IPS DF 19.7 (cell line): Measurements from ENCODE around the gene PHRF1.
"Not testable (repeated sequence)": the region's sequence is repeated elsewhere in the genome, so short reads cannot be mapped to it uniquely, and the experiment has no call there.

Experiments used
- DNase-seq: peaks from one replicate; pipeline ENCODE4 v3.0.0-alpha.2; 2013; ENCODE audit warnings: low read depth, low spot score

Gene PHRF1

DNA sequence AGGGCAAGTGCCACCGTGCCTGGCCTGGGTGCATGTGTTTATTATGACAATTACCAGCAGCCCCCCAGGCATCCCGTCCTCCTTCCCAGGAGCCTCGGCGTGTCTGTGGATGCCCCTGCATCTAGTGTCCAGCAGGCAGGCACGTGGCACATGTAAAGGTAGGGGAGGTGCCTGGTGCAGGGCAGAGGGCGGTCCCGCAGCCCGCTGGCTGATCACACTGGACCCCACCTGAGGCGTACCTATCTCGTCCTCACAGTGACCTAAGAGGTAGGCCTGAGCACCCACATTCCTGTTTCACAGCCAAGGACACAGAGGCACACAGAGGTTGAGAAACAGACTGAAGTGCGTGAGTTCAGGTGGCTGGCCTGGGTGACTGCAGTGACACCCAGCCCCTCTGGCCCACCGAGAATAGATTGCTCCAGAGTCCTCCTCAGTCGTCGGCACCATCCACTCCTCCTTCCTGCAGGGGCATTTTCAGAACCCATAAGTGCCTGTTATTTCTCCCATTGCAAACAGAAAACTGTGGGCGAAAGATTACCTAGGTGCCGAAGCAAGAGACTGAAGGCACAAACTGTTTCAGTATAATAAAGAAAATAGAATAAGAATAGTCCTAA, 3.0 kb upstream of the PHRF1 start:
- no peak for DNase-seq

DNA sequence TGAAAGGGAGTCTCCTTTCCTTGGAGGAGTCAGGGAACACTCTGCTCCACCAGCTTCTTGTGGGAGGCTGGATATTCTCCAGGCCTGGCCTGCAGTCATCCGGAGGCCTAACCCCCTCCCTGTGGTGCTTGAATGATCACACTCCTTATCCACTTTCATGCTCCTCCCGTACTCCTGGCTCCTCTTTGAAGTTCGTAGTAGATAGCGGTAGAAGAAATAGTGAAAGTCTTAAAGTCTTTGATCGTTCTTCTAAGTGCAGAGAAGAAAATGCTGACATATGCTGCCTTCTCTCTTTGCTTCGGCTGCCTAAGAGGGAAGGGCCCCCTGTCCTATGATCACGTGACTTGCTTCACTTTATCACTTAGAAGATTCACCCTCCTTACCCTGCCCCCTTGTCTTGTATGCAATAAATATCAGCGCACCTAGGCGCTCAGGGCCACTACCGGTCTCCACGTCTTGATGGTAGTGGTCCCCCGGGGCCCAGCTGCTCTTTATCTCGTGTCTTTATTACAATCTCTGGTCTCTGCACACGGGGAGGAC, 2.2 kb upstream of the PHRF1 start:
- not testable (repeated sequence) for DNase-seq

DNA sequence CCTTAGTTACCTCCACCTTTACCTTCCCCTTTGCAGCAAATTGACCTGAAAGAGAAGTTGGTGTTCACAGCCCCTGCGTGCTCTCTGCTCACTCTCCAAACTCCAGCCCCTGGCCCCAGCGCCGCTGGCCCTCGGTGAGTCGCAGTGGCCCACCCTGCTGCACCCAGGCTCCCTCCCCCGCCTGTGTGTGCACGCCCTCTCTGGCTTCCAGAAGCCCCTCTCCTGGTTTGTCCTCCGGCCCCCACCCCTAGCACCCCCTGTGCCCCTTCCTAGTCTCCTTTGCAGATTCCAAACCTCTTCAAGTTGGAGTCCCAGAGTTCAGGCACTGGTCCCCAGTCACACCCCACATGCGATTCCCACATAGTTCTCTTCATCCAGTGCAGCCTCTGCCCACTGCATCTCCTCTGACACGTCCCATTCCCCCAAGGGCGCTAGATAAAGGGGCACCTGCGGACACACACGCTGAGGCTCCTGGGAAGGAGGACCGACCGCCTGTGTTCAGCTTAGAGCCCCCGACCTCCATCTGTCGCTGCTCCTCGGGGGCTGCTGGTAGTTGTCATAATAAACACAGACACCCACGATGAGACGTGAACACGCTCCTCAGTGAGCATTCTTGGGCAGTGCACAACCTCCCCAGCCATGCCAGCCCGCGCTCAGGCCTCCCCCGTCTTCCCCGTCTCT, 1.5 kb upstream of the PHRF1 start:
- DNase-seq = no peak

DNA sequence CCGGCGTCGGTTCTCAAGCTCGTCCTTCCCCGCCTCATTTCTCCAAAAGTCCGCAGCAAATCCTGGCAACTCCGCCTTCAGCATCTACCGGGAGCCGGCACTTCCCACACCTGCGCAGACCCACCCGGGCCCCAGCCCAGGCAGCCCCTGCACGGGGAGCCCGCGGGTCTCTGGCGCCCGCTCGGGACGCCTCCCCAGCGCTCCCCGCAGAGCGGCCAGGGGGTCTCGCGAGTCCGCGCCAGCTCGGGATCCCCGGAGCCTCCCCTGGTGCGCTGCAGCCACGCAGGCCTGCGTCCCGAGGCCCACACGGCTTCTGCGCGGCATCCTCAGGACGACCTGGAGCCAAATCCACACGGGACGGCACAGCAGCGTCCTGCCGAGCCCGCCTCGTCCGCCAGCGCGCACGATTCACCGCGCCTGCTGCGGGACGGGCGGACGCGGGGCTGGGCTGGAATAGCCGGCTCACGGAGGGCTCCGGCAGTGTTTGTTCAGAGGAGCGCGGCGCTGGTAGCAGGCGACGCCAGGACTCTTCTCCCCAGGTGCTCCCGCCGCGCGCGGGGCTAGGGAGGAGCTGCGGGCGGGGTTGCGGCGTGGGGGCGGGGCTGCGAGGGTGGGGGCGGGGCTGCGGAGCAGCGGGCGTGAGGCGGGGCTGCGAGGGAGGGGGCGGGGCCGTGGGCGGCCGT, 816 bp upstream of the PHRF1 start:
- no peak for DNase-seq

DNA sequence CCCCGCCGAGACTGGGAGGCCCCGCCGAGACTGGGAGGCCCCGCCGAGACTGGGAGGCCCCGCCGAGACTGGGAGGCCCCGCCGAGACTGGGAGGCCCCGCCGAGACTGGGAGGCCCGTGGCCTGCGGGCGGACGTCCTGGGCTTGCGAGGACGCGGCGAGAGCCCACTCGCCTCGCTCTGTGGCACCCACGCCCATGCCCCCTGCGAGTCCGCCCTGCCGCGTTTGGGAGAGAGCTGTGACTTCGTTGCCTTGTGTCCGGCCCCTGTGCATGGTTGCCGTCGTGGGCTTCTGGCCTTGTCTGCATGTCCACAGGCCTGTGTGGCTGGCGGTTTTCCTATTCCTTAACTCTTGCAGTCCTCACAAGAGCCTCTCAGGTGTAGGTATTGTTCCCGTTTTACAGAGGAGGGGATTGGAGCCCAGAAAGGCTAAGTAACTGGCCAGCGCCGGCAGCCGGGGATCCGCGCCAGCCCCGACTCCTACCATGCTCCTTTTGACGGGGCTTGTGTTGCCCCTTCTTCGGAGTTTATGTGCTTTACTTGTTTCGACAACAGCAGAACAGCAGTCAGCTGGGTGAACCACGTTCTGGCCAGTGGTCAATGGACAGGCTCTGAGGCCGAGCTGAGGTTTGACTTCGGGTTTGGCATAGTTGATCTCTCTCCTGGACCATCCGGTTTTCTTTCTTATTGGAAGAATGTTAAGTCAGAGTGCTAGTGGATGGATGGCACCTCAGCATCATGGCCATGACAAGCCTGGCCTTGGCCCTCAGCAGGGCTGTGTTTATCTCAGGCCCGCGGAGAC, 741 bp downstream of the PHRF1 start:
- DNase-seq = no peak

DNA sequence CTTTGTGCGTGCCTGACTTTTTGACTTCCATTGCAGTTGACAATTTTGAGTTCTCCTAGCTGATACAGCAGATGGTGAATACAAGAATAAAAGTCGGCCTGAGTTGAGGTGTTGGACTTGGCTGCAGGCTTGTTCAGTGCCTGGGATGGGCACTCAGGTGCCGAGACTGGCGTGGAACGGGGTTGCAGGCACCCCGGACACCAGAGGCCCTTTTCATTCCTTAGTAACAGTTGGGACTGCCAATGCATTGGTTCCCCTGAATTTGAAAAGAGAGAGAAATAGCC, 1.3 kb downstream of the PHRF1 start:
- no peak for DNase-seq

DNA sequence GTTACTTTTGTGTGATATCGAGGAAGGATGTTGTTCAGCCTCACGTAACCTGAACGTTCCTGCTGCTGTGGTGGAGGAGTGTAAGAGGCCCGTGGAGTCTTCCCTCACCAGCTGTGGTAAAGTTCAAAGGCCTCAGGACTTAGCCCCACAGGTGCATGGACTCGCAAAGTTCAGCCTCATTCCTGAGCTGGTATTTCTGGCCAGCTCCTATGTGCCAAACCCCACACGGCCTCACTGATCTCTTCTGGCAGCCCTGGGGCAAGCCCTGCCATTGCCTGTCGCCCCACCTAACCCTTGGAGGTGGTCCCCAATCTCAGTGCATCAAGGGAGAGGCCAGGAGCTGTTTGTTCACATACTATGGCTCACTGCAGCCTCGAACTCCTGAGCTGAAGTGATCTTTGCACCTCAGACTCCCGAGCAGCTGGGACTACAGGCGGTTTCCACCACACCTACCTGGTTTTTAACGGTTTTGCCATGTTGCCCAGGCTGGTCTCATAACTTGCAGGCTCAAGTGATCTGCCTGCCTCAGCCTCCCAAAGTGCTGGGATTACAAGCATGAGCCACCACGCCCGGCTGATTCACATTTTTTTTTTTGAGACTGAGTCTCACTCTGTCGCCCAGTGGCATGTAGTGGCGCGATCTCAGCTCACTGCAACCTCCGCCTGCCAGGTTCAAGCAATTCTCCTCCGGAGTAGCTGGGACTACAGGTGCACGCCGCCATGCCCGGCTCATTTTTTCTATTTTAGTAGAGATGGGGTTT, 2.2 kb downstream of the PHRF1 start:
- DNase-seq = no peak

DNA sequence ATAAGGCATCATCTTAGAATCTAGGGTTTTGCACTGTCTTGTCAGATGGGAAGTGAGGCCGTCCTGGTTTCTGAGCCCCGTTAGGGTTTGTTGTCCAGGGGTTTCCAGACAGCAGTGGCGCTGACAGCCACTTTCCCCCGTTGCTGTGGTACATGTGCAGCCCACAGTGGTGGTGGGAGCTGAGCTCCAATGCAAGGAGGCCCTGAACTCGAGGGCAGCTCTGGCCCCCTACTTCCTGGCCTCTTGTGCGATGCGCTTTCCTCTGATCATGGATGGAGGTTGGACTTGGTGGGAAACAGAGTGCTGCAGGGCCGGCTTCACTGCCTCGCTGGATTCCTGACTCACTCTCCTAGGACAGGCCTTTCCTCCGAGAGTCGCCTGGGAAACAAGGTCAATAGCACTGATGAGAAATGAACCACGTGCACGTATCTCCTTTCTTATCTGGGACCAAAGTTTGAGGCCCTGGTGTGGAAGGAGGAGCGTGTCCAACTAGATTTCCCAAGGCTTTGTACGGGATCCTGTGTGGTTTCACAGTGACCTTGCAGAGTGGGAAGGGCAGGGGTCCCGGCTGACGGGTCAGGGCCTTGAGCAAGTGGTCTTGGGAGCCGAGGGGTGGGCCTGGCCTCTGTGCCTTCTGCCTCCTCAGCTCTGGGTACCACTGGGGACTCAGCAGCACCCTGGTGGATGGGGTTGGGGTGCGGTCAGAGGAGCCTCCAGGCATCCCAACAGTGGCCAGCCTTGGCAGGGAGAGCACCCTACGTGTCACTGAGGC, 3.7 kb downstream of the PHRF1 start:
- no peak for DNase-seq

DNA sequence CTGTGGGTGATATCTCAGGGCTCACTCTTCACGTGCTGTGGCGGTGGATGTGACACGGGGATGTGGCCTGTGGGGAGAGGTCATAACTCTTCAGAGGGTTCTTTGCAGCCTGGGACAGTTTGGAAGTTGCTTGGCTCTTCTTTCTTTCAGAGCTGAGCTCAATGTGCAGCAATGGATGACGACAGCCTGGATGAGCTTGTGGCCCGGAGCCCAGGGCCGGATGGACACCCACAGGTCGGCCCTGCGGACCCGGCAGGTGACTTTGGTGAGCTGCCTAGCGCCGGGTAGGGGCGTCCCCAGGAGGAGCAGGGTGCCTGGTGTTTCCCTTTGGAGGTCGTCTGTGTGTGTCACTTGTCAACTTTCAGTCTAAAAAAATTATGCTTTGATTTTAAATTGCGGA, 5.1 kb downstream of the PHRF1 start:
- no peak for DNase-seq

DNA sequence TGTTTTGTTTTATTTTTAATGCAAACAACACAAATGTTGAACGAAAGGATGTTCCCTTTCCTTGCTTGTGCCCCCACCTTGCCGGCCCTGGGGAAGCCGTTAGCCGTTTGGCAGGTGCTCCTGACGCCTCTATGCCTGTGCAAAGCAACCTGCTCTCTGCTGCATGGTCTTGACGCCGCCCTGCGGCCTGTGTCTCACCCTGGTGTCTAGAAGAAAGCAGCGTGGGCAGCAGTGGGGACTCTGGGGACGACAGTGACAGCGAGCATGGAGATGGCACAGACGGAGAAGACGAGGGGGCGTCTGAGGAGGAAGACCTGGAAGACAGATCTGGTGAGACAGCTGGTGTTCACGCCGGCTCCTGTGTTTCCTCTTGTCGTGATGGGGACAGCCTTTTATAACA, 5.5 kb downstream of the PHRF1 start:
- no peak for DNase-seq

DNA sequence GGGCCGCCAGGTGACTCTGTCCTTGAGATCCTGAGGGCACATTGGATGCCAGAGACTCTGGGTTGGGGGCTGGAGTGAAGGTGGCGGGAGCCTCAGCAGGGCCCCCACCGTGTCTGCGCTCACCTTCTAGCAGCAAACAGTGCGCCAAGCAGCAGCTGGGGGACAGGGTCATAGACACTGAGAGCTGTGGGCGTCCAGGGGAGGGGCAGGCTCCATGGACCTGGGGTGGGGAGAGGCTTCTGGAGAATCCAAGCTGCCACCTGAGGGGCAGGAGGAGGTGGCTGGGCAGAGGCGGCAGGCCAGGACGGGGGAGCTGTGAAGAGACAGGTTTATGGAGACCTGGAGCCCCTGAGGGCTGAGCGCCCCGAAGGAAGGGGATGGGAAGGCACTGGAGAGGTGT, 8.0 kb downstream of the PHRF1 start:
- DNase-seq = no peak

DNA sequence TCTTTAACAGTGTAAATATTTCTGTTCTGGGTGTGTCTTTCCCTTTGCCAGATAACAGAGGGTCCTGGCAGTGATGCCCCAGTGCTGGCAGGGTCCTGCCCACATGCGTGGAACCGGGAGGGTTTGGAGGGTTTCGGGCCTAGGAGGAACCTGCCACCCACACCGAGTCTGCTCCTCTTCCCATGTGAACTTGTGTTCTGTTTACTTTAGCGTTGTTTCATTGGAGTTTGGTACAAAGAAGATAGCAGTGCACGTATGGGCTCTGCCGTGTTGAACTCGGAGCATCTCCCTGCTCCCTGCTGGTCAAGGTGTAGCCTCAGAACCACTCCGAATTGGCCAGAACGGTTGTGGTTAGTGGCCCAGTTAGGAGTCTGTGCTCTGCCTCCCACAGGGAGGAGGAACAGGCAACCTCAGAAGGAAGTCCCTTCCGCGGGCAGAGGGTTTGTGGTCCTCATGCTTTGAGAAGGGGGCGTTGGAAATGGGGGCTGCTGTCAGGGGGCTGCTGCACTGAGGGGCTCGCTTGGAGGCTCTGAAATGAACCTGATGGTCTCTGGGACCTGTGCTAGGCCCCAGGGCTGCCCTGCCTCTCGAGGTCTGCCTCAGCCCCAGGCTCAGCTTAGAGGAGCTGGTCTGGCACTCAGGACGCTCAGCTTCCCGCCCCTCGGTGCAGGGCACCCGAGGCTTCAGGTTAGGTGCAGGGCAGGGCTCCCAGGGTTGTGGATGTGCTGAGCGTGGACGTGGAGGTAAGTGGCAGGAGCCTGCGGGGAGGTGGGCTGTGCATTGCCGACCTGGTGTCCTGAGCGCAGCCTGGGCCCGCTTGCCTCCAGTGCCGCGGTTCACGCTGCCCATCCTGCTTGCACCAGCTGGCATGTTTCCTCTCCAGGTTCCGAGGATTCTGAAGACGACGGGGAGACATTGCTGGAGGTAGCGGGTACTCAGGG, 10.4 kb downstream of the PHRF1 start:
- no peak for DNase-seq

DNA sequence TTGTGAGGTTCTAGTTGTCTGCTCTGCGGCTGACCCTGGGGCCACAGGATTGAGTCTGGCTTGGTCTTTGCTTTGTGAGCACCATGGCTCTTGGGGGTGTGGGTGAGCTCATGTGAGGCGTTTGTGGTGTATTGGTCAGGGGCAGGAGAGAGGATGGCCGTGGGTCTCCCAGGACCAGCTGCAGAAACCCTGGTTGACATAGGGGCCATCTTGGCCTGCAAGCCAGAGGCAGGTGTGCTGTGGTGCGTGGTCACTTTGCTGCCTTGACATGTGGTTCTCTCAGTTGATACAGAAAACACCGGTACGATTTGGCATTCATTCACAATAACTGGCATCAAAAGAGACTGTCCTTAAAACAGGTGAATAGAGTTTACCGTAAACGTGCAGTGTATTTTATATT, 11.3 kb downstream of the PHRF1 start:
- DNase-seq = no peak

DNA sequence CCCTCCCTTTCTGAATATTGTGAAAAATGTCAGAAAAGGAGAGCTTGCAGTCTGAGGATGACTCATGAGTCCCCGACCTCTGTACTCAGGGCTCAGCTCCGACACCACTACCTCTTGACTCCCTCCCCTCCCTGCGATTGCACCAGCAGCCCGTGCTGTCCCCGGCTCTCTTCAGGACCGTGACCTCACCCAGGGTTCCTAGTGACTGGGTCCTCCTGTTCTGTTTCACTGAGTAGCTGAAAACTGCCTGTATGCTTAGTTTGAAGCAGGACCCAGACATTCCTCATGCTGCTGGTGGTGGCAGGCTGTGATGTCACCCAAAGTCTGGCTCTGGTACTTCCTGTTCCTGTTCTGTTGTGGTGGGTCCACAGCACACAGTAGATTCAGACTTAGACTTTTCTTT, 11.7 kb downstream of the PHRF1 start:
- no peak for DNase-seq

DNA sequence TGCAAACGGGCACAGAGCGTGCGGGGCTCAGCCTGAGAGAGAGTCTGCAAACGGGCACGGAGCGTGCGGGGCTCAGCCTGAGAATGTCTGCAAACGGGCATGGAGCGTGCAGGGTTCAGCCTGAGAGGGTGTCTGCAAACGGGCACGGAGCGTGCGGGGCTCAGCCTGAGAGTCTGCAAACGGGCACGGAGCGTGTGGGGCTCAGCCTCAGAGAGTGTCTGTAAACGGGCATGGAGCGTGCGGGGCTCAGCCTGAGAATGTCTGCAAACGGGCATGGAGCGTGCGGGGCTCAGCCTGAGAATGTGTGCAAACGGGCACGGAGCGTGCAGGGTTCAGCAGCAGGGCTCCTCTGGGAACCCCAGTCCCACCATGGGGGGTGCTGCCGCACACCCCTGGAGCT, 13.5 kb downstream of the PHRF1 start:
- no peak for DNase-seq

DNA sequence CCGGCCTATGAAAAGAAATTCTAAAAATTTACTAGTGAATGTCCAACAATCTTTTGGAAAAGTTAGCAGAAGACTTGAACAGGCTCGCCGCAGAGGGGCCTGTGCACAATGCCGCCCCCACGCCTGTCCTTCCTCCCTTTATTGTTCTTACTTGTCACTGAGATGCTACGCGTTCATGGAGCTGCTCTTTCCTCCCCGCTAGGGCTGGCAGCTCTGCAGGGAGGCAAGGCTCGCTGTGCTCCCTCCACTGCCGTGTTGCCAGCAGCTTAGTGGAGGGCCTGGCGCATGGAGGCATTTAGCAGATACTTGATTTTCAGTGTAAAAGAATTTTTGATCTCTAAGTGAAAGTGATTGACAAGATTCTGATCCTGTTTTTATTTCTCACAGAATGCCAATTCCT, 14.7 kb downstream of the PHRF1 start:
- no peak for DNase-seq

DNA sequence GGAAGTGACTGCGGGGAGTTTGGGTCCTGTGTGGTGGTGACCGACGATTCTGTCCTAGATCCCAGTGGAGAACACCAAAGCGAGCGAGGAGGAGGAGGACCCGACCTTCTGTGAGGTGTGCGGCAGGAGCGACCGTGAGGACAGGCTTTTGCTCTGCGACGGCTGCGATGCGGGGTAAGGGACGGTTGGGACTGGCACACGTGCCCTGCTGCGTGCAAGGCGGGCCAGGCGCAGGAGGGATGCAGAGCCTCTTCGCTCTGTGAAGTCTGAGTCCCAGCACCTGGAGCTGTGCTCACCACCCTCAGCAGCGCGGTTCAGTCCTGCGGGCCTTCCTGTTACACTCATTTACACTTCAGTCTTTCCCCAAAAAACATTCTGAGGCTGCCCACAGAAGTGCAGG, 16.2 kb downstream of the PHRF1 start:
- DNase-seq = no peak

DNA sequence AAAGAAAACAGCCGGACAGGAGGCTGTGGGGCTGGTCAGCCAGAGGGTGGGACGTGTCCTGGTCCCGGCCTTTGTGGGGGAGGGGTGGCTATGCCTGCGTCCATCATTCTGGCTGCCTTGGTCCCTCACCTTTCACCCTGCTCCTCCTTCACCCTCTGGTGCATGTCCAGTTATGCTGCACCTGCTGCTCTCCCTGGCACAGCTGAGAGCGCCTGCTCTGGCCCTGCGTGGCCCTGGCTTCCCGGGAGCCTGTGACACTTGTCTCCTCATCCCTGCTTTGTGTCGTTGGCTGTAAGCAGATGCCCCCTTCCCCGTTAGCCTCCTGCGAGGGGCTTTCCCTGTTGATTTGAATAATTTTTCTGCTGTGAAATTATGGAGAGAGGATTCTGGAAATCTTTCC, 16.6 kb downstream of the PHRF1 start:
- no peak for DNase-seq

DNA sequence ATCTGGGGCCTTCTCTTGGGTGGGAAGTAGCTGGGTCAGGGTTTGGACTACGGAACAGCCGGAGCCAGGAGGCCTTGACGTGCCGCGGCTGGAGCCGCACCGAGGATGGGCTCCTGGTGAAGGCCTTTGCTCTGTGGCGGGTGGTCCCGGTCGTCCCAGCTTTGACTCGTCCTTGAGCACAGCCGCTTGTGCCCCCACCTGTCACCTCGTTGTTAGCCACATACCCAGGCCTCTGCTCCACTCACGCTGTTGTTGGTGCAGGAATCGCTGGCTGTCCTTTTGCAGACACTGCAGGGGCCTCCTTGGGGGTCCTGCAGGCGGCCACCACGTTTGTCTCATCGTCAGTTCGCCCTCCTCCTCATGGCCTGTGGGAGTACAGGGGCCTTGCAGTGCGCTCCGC, 17.1 kb downstream of the PHRF1 start:
- DNase-seq = no peak

DNA sequence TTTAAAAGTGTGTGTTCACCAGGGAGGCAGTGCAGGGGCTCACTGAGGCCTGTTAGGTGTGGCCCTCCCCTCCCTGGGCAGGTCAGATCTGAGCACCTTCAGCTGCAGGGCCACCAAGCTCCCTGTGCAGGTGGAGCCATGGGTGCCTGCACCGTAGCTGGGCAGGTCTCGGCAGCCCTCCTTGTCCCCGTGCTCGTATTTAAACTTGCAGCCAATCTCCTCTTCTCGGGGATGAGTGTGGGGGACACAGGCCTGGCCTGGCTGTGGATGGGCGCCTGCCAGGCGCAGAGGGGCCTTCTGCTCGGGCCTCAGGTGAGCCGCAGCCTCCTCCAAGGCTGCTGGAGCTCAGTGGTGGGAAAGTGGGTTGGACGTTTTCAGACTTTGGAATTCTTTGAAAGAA, 19.1 kb downstream of the PHRF1 start:
- DNase-seq = no peak
